Effector memory CD4-positive, alpha-beta T cell (primary cell): Measurements from ENCODE around the gene SFTPD.

Experiments used
- DNase-seq, 3 donors: peaks; one replicate each; pipeline ENCODE4 v3.0.0-alpha.2; 2020
- H3K27ac ChIP-seq: 2 replicates; pipeline ENCODE4 v1.7.0; 2013; ENCODE audit warnings: mild to moderate bottlenecking, low read length, moderate library complexity; ENCODE audit not compliant: insufficient read depth, poor library complexity, severe bottlenecking
- H3K27me3 ChIP-seq: replicated peaks from 2 replicates; pipeline ENCODE4 v1.7.0; 2013; ENCODE audit warnings: mild to moderate bottlenecking, low read length; ENCODE audit not compliant: insufficient read depth, control insufficient read depth, poor library complexity, severe bottlenecking
- H3K36me3 ChIP-seq: 2 replicates; pipeline ENCODE4 v1.7.0; 2013; ENCODE audit warnings: mild to moderate bottlenecking, low read length, moderate library complexity; ENCODE audit not compliant: control insufficient read depth, insufficient read depth
- H3K4me1 ChIP-seq: 2 replicates; pipeline ENCODE4 v1.7.0; 2013; ENCODE audit warnings: low read length, mild to moderate bottlenecking; ENCODE audit not compliant: control insufficient read depth, insufficient read depth, poor library complexity, severe bottlenecking
- H3K4me3 ChIP-seq: 2 replicates; pipeline ENCODE4 v1.7.0; 2013; ENCODE audit warnings: low read length, low read depth, mild to moderate bottlenecking; ENCODE audit not compliant: insufficient read depth, poor library complexity, severe bottlenecking
- H3K9me3 ChIP-seq: 2 replicates; pipeline ENCODE4 v1.7.0; 2013; ENCODE audit warnings: mild to moderate bottlenecking, low read length, moderate library complexity; ENCODE audit not compliant: control insufficient read depth

Gene SFTPD

DNA sequence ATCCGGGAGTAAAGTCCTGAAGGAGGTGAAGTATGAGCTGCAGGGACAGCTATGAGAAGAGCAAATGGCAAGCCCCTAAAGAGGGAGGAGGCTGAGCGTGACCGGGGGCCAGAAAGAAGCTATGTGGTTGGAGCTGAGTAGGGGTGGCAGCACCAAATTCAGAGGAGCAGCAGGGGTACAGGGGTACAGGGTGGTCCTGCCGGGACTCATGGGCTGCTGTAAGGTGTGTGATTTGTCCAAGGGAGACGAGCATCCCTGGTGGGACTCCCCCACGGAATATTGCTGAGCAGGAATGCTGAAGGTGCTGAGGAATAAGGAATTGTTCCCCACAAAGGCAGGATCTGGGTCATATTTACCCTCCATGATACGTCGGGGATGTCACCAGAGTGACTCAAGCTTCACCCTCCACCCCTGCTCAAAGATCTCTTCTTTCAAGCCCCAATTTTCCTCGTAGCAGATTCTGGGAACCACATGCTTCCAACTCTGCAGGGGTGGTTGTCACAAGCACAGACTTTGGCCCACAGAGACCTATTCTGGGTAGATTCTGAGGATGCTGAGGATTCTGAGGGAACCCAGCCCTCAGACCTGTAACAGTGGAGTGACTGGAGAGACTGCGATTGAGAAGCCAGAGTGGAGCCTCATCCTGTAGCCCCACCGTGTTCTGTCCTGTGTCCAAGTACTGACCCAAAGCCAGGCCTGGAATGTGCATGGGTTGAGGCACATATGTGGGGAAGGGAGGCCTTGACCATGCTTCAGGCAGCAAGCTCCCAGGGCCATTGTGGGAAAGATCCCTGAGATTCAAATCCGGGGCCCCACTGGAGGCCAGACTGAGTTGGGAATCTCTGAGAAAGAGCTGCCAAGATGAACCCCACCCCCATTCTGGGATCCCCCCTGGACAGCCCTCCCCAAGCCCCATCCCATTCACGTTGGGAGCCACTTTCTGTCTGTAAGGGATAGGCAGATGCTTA is 4.2 kb downstream of the SFTPD start:
- Histone ChIP-seq H3K9me3 (no peaks in the 10 kb centered on the region), H3K36me3 (no peaks in the 10 kb centered on the region), H3K4me3 (no peak overlapping the region), H3K27ac (no peak overlapping the region), H3K4me1 (no peaks in the 10 kb centered on the region), H3K27me3 (no peaks in the 10 kb centered on the region)
- no peak for DNase-seq

- H3K4me3 ChIP-seq: no peak overlapping the region
- no peaks in the 10 kb centered on the region for H3K4me1 ChIP-seq
- no peak overlapping the region for H3K27ac ChIP-seq
- H3K9me3 ChIP-seq: no peaks in the 10 kb centered on the region
- no peaks in the 10 kb centered on the region for H3K27me3 ChIP-seq
- H3K36me3 ChIP-seq: no peaks in the 10 kb centered on the region
- DNase-seq: no peak
Observed at GRCh38 chr10:79943871-79944270, 5.0 kb downstream of the SFTPD start.

DNA sequence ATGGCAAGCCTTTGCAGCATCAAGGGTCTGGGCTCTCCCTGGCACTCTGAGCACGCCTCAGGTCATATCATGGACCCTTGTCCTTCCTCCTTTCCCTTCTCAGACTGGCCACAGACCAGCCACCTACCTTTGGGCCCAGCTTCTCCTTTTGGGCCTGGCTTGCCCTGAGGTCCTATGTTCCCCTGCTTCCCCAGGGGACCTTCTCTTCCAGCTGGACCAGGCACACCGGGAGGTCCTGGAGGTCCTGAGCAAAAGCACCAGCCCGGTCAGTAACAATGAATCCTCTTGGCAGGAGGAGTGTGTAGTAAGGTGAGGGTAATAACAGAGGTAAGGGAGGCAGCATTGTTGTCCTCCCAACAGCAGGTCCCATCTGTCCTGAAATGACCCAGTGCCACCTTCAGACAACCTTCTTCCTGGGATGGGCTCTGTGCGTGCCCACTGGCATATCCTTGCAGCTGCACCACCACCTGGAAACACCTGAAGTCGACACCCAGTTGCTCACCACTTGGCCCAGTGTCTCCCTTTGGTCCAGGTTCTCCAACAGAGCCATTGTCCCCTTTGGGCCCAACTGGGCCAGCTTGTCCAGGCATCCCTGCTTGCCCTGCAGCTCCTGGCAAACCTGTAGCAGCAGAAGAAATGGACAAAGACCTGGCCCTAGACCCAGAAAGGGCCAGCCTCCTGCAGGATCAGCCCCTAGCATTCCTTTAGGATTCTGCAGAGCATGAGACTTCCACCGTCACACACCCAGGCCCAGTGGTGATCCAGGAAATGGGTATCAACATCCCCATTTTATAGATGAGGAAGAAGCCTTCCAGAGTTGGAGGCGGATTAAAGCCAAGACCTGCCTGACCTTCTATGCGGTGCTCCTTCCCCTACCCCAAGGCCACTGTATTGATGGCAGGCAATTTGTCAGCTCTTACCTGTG is 6.4 kb downstream of the SFTPD start:
- Histone ChIP-seq H3K27ac (no peak overlapping the region), H3K27me3 (no peaks in the 10 kb centered on the region), H3K4me3 (no peak overlapping the region), H3K4me1 (no peaks in the 10 kb centered on the region), H3K9me3 (no peaks in the 10 kb centered on the region), H3K36me3 (no peaks in the 10 kb centered on the region)
- no peak for DNase-seq

DNA sequence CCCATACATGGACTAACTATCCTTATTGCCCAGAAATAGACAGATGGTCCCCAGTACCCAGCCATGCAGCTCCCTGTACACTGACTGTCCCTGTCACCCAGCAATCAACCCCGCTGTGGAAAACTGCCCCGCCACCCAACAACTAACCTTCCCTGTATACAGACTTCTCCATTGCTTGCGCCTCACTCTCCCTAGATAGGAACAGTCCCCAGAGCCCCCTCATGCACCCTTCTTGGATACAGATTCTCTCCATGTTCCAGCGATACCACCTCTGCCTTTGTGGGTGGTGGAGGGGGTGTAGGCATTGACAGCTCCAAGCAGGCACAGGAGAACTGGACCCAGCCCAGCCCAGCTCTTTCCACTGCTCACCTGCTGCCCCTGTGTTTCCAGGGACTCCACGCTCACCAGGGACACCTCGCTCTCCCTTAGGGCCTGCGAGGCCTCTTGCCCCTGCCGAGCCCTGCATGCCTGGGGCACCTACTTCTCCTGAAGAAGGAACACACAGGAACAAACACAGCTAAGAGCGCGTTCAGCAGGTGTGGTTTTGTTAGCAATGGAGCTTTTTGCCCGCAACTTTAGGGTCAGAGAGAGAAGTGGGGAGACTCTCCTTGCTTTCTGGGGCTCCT is 7.2 kb downstream of the SFTPD start:
- H3K4me3 ChIP-seq: no peak overlapping the region
- no peak for DNase-seq

DNA sequence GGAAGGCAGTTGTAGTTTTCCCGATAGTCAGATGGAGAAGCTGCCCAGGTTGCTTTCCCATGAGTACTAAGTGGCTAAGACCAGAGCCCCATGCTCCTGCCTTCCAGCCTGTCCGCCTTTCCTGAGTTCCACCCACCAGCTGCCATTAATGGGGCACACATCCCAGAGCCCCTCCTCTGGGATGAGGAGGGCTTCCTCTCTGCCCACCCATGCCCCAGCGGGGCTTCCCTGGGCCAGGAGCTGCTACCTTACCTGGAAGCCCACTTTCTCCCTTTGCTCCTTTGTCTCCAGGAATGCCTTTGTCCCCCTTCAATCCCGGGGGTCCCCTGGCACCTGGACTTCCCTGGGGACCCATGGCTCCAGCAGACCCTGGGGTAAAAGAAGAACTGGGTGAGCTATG is 7.8 kb downstream of the SFTPD start:
- H3K4me3 ChIP-seq: no peak overlapping the region
- DNase-seq: no peak
- H3K4me1 ChIP-seq: no peaks in the 10 kb centered on the region
- no peaks in the 10 kb centered on the region for H3K36me3 ChIP-seq
- H3K27me3 ChIP-seq: no peaks in the 10 kb centered on the region
- H3K27ac ChIP-seq: no peak overlapping the region
- no peaks in the 10 kb centered on the region for H3K9me3 ChIP-seq

More for the DNA sequence above, 7.2 kb downstream of the SFTPD start:
- Histone ChIP-seq H3K27me3 (no peaks in the 10 kb centered on the region), H3K4me1 (no peaks in the 10 kb centered on the region), H3K36me3 (no peaks in the 10 kb centered on the region), H3K27ac (no peak overlapping the region), H3K9me3 (no peaks in the 10 kb centered on the region)

- H3K9me3 ChIP-seq: no peaks in the 10 kb centered on the region
- no peak for DNase-seq
- no peaks in the 10 kb centered on the region for H3K27me3 ChIP-seq
- H3K4me3 ChIP-seq: no peak overlapping the region
- H3K27ac ChIP-seq: no peak overlapping the region
- no peaks in the 10 kb centered on the region for H3K4me1 ChIP-seq
- H3K36me3 ChIP-seq: no peaks in the 10 kb centered on the region
Observed at GRCh38 chr10:79940431-79940830, 8.5 kb downstream of the SFTPD start.

DNA sequence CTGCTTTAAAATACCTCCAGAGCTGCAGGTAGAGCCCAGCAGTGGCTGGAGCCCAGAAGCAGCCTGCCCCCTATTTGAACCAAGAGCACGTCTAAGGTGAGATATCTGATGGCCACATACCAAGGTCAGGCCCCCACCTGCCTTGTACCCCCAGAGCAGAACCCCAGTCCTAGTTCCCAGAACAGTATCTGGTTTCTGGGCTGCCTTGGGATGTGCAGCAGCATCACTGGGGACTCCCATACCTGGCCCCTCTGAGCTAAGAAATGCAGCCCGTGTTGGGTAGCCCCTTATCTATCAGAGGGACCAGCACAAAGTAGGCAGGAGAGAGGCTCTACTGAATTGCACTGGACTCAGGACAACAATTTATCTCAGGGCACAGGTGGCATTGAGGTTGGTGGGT is 8.9 kb downstream of the SFTPD start:
- H3K36me3 ChIP-seq: no peaks in the 10 kb centered on the region
- DNase-seq: no peak
- H3K9me3 ChIP-seq: no peaks in the 10 kb centered on the region
- H3K27ac ChIP-seq: no peak overlapping the region
- no peak overlapping the region for H3K4me3 ChIP-seq
- no peaks in the 10 kb centered on the region for H3K4me1 ChIP-seq
- H3K27me3 ChIP-seq: peaks cover 3% of the 10 kb centered on the region

DNA sequence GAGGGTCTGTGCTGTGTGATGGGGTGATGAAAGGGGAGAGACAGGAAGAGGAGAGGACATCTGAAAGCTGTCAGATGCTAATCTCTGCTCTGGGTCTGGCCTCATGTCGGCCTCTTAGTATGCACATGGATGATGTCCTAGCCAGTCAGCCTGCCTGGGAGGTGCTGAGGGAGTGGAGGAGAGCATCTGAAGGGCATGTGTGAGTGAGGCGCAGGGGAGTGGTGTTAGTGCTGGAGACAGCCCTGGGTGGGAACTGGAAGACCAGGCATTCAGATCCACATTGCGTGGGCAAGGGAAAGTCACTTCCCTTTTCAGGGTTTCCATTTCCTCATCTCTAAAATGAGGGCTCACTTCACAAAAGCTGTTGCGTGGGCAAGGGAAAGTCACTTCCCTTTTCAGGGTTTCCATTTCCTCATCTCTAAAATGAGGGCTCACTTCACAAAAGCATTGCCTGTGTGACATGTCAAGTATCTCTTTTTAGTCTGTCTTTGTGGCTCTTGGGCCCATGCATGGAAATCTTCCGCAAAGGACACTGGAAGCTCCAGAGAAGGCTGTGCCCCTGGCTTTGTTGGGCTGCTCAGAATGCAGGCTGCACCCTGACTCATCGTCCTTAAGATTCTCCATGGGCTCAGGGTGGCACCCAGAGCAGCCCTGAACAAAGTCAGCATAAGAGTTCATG is 10.0 kb downstream of the SFTPD start:
- Histone ChIP-seq H3K9me3 (no peaks in the 10 kb centered on the region), H3K4me3 (no peak overlapping the region), H3K36me3 (no peaks in the 10 kb centered on the region), H3K27ac (no peak overlapping the region), H3K4me1 (no peaks in the 10 kb centered on the region), H3K27me3 (peaks cover 4% of the 10 kb centered on the region)
- no peak for DNase-seq

GRCh38 chr10:79937701-79938151 is 11.2 kb downstream of the SFTPD start:
- Histone ChIP-seq H3K4me1 (no peaks in the 10 kb centered on the region), H3K27me3 (peaks cover 4% of the 10 kb centered on the region), H3K4me3 (no peak overlapping the region), H3K27ac (no peak overlapping the region), H3K9me3 (no peaks in the 10 kb centered on the region), H3K36me3 (no peaks in the 10 kb centered on the region)
- DNase-seq: no peak
